WI38 (cell line): ENCODE measurements around the gene PELI2.

Experiments used
- H3K4me3 ChIP-seq: 2 replicates; pipeline ENCODE4 v1.5.1; 2011; ENCODE audit warnings: low read depth, mild to moderate bottlenecking, control low read depth, low read length
- CTCF ChIP-seq: IDR thresholded peaks from 2 replicates; pipeline ENCODE4 v1.5.1; 2012; ENCODE audit warnings: low read depth, mild to moderate bottlenecking, control low read depth, low read length

PELI2 gene

GRCh38 chr14:56276108-56276507 lies 157.9 kb downstream of the PELI2 start:
- TF ChIP-seq CTCF, result no peak
- H3K4me3 ChIP-seq, result no peak overlapping the region

GRCh38 chr14:56278383-56278782 lies 160.2 kb downstream of the PELI2 start:
- no peak for TF ChIP-seq CTCF
- H3K4me3 ChIP-seq, result no peak overlapping the region

GRCh38 chr14:56280843-56281242 lies 162.6 kb downstream of the PELI2 start:
- no peak for TF ChIP-seq CTCF
- H3K4me3 ChIP-seq, result no peak overlapping the region

- H3K4me3 ChIP-seq, result no peak overlapping the region
Observed at GRCh38 chr14:56282179-56282578, 164.0 kb downstream of the PELI2 start.

GRCh38 chr14:56284641-56285040 lies 166.4 kb downstream of the PELI2 start:
- no peak overlapping the region for H3K4me3 ChIP-seq
- TF ChIP-seq CTCF, result no peak

More at GRCh38 chr14:56282179-56282578, 164.0 kb downstream of the PELI2 start:
- TF ChIP-seq CTCF, result no peak

GRCh38 chr14:56289155-56289554 lies 170.9 kb downstream of the PELI2 start:
- no peak for TF ChIP-seq CTCF
- H3K4me3 ChIP-seq, result no peak overlapping the region

- no peak for TF ChIP-seq CTCF
Observed at GRCh38 chr14:56290195-56290594, 172.0 kb downstream of the PELI2 start.

More at GRCh38 chr14:56290195-56290594, 172.0 kb downstream of the PELI2 start:
- H3K4me3 ChIP-seq, result no peak overlapping the region
